IPS DF 4.7 (cell line): ENCODE data around the gene CALM3.

Experiments used
- DNase-seq: peaks from one replicate; pipeline ENCODE4 v3.0.0-alpha.2; 2013; ENCODE audit warnings: low spot score; ENCODE audit errors: extremely low read depth

CALM3 gene

DNA sequence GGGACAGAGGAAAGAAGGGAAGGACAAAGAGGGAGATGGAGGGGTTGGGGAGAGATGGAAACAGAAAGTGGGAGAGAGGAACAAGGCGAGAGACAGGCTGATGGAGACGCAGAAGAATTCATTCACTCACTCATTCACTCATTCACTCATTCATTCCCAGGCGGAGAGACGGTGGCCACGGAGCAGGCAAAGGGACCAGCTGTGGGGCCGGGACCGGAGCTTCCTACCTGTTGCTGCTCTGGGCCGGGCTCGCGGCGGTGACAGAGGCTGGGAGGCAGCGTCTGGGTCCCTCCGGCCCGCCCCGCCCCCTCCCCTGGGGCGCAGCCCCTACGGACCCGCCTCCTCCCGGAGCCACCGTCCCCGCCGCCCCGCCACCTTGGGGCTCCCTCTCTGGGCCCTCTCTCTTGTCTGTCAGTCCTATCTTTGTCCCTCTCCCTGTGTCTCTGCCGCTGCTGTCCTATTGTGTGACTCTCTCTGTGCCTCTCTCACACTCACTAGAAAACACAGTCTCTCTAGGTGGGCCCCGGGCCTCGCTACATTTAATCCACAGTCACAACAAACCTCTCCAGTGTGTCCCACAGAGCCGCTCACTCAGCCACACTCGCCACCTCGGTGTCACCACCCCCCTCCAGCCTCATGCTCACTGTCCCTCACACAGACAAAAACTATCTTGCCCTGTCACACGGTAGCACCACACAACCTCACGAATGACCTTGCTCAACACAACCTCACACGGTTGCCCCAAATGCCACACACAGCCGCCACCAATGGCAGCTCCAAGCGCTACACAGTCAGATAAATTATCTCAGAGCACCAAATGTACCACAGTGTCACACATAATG, 35.0 kb downstream of the CALM3 start, which contains the start of gene GNG8:
GNG8 (minus strand) TSS at position 283 of the 842 bp plus-strand sequence. CDS start 1,520 bp downstream, outside the sequence.
- DNase-seq: no peak

DNA sequence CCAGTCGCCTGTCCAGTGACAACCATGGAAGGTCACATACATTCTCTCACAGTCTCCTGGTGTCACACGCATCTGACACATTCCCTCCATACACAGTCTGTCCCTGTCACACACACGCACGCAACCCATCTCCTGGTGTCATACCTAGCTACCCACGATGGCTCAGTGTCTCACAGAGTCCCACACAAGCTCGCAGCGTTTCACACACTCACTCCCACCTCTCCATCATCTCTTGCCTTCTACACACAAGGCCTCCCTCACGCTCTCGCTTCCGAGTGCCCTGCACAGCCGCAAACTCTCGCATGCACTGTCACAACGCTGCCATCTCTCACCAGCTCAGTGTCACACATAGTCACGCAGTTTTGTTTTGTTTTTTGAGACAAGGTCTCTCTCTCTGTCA, 36.1 kb downstream of the CALM3 start:
- DNase-seq: no peak

- no peak for DNase-seq
Measured at GRCh38 chr19:46639358-46640182, 38.4 kb downstream of the CALM3 start.

DNA sequence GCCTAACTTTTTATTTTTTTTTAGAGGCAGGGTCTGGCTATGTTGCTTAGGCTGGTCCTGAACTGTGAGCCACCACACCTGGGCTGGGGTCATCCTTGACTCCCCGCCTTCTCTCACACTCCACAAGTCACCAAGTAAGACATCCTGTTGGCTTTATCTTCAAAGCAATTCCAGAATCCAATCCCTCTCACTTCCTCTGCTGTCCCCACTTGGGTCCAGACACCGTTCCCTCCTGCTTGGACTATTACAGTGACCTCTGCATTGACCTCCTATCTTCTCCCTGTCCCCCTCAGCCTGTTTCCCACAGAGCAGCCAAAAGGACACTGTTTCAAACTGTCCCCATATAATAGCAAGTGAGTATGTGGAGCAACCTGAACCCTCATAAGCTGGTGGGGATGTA, 39.5 kb downstream of the CALM3 start:
- no peak for DNase-seq

DNA sequence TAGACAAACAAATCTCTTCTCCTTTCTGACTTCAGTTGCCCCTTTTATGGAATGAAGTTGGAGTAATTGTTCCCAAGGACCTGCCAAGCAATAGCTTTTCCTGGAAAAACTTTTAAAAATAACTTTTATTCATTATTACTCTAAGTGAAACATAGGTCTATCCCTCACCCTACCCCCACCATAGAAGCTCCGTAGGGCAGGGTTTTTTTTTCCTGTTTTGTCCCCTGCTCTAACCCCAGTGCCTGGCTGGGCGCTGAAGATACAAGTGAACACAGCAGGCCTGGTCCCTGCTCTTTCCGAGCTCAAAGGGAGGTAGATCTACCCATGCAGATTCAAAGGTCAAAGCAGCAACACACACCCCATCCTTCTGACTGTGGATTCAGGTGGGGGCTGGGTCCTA, 43.6 kb downstream of the CALM3 start:
- no peak for DNase-seq

DNA sequence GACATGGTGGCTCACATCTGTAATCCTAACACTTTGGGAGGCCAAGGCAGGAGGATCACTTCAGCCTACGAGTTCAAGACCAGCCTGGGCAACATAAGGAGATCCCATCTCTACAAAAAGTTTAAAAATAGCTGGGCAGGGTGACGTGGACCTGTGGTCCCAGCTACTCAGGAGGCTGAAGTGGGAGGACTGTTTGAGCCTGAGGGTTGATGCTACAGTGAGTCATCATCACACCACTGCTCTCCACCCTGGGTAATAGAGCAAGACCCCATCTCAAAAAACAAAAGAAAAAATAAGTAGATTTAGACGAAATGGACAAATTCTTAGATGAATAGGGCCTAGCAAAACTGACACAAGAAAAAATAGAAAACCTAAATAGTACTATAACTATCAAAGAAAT, 45.3 kb downstream of the CALM3 start:
- DNase-seq: no peak

DNA sequence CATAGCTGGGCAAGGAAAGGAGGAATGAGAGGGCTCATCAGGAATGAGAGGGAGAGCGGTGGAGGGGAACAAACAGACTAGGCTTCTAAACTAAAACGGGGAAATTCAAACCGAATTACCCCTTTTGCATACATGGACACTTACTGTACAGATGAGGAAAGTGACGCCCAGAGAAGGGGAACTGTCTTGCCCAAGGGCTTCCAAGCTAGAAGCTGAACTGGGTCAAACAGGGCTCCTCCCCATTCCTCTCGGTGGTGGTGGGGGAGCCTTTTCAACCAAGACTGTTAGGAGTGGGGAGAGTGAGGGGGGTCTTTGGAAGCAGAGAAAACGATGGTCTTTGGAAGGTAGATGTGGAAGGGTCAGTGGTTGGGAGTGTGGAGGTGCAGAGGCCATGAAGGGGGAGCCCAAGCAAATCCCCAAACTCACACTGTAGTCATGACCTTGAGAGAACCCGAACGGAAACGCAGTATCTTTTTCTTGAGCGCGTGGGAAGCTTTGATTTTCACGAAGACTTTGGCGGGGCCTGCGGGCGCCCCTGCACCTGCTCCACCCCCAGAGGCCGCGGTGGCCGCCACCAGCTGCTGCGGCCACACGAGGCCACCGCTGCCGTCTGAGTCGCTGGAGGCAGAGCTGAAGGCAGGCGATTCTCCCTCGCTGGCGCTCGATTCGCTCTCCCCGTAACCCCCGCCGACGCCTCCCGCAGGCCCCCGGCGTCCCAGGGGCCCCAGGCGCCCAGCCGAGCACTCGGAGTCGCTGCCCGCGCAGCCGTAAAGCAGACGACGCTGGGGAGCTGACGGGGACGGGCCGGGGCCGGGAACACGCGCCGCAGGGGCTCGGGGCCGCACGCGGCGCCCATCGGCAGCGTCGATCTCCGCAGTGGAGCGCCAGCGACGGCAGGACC, 47.2 kb downstream of the CALM3 start:
- no peak for DNase-seq

- no peak for DNase-seq
Measured at GRCh38 chr19:46648961-46649960, 48.1 kb downstream of the CALM3 start.

- no peak for DNase-seq
Measured at GRCh38 chr19:46650445-46650844, 49.3 kb downstream of the CALM3 start.

- no peak for DNase-seq
Measured at GRCh38 chr19:46654621-46655152, 53.6 kb downstream of the CALM3 start.

- no peak for DNase-seq
Measured at GRCh38 chr19:46656541-46656940, 55.4 kb downstream of the CALM3 start.

- DNase-seq: no peak
Measured at GRCh38 chr19:46659151-46660007, 58.2 kb downstream of the CALM3 start.

DNA sequence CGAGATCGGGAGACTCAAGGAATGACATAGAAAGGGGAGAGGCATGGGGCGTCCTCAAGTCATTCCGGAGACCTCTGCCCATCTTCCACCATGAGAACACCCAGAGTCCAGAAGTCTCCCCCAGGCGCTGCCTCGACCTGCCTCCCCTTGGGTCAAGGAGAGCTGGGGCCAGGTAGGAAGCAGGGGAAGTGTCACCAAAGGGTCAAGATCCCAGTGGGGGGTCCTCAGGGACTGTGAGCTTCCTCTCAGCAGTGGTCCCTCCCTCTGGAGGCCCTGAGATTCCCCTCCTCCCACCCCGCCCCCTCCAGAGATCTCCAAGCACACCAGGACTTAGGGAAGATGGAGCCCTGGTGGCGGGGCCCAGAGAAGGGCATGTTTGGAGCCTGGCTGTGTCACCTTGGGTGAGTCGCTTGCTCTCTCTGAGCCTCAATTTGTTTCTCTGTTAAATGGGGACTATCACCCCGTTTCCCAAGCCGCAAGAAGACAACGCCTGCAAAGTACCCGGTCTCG, 58.9 kb downstream of the CALM3 start:
- DNase-seq: no peak
